CD4-positive, alpha-beta T cell (primary cell): ENCODE results near the gene P2RY14. TPM values are rescaled to one million over a fixed set of nuclear protein-coding genes. Genes with fewer than 3 reads are reported as not detected.

ENCODE experiments used
- ATAC-seq: fragments of 200-7000 bp; cut with Tn5 transposase; one replicate; pipeline ENCODE4 v1.10.0; 2022; ENCODE audit warnings: mild to moderate bottlenecking; ENCODE audit not compliant: poor library complexity
- CTCF ChIA-PET: fragments of 350-600 bp; sonication (Branson Sonifier 250); formaldehyde crosslinking; loops from one replicate; lab custom pipeline; 2021; ENCODE audit warnings: antibody characterized with exemption, inconsistent platforms; lab: Charles Lee
- POLR2A ChIA-PET: fragments of 350-600 bp; sonication (Branson Sonifier 250); formaldehyde crosslinking; loops from one replicate; lab custom pipeline; 2021; ENCODE audit warnings: antibody characterized with exemption, inconsistent platforms; lab: Charles Lee
- DNase-seq, 14 experiments: peaks; one replicate each; pipeline ENCODE4 v3.0.0-alpha.2; 2013 to 2020; ENCODE audit warnings: mixed read lengths in 2 of 14
- H3K27ac ChIP-seq, 2 donors: one replicate each; pipeline versions ENCODE4 v1.5.1 to v1.7.0; 2013; ENCODE audit warnings: low read length in 2 of 2, low read depth in 1 of 2, mild to moderate bottlenecking in 1 of 2
- H3K27me3 ChIP-seq, 2 experiments: 1 replicate in 1 of 2; 2 replicates in 1 of 2; pipeline versions ENCODE4 v1.6.1 to v1.7.0; 2013; ENCODE audit warnings: low read length in 2 of 2, control low read depth in 1 of 2, mild to moderate bottlenecking in 1 of 2, moderate library complexity in 1 of 2; ENCODE audit not compliant: insufficient read depth in 2 of 2, control insufficient read depth in 1 of 2
- H3K36me3 ChIP-seq: one replicate; pipeline ENCODE4 v1.6.1; 2013; ENCODE audit warnings: low read length, control low read depth; ENCODE audit not compliant: insufficient read depth
- H3K4me1 ChIP-seq: one replicate; pipeline ENCODE4 v1.6.1; 2013; ENCODE audit warnings: low read length, control low read depth; ENCODE audit not compliant: insufficient read depth
- H3K4me3 ChIP-seq: one replicate; pipeline ENCODE4 v1.5.1; 2013; ENCODE audit warnings: mild to moderate bottlenecking, low read length, moderate library complexity
- H3K9me3 ChIP-seq, 2 experiments: 1 replicate in 1 of 2; 2 replicates in 1 of 2; pipeline versions ENCODE4 v1.6.1 to v1.7.0; 2013; ENCODE audit warnings: low read length in 2 of 2, mild to moderate bottlenecking in 2 of 2, control low read depth in 1 of 2, moderate library complexity in 1 of 2; ENCODE audit not compliant: control insufficient read depth in 1 of 2, insufficient read depth in 1 of 2
- H3K27ac Mint-ChIP-seq: one replicate; pipeline ENCODE4 v1.8.0; 2020; ENCODE audit warnings: mixed read lengths
- H3K27me3 Mint-ChIP-seq: one replicate; pipeline ENCODE4 v1.8.0; 2021; ENCODE audit warnings: mixed read lengths
- H3K36me3 Mint-ChIP-seq: one replicate; pipeline ENCODE4 v1.8.0; 2021; ENCODE audit warnings: low read depth, mixed read lengths
- H3K4me1 Mint-ChIP-seq: one replicate; pipeline ENCODE4 v1.8.0; 2021; ENCODE audit warnings: low read depth, mixed read lengths
- H3K4me3 Mint-ChIP-seq: one replicate; pipeline ENCODE4 v1.8.0; 2020; ENCODE audit warnings: mild to moderate bottlenecking, mixed read lengths
- H3K9me3 Mint-ChIP-seq: one replicate; pipeline ENCODE4 v1.8.0; 2020; ENCODE audit warnings: mixed read lengths
- intact Hi-C, 2 experiments: fragments of 100-400 bp; cut with DNase I in 1 of 2; cut with micrococcal nuclease in 1 of 2; formaldehyde crosslinking; loops; one replicate each; pipeline versions ENCODE4 v1.15.1 to v1.9.0; 2023 to 2025; cut with DNase I, micrococcal nuclease
- total RNA-seq, 174 experiments: library from RNA in 2 of 174; stranded (reverse) in 2 of 174; gene quantifications; one replicate each; pipeline ENCODE4 v1.2.3 and lab custom pipeline; 2021 to 2026
- TF ChIP-seq, protein P1 (sequence below): fragments of 200-600 bp; IDR thresholded peaks from one replicate; pipeline ENCODE4 v1.8.0; 2022; ENCODE audit warnings: antibody characterized with exemption, mild to moderate bottlenecking

The P2RY14 gene
- total RNA-seq, 2 experiments from 2014 or later, result 0.22 TPM; not detected in 1

DNA sequence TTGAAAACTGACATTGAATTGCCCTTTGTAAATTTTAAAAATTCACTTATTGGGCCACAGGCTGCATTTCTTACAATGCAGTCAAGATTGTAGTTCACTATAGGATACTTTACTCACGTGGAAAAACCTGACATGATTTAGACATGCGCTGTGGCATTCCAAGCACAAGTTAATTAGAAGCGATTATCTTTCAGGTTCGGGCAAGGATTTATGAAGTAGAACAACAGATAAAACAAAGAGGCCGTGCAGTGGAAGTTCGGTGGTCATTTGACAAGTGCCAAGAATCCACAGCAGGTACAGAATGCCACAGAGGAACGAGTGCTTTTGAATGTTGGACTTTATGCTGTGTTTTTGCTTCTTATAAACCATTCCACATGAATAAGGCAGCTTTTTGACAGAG is 113.1 kb downstream of the P2RY14 start:
- H3K4me3 Mint-ChIP-seq, result no peak overlapping the region
- CTCF ChIA-PET, result no interaction called here
- no peak overlapping the region for H3K27ac ChIP-seq
- no peaks in the 10 kb centered on the region for H3K36me3 ChIP-seq
- peaks cover 18% of the 10 kb centered on the region for H3K4me1 Mint-ChIP-seq
- ATAC-seq, result no peak
- no peaks in the 10 kb centered on the region for H3K27me3 Mint-ChIP-seq
- no peaks in the 10 kb centered on the region for H3K36me3 Mint-ChIP-seq
- no peak overlapping the region for H3K27ac Mint-ChIP-seq
- H3K27me3 ChIP-seq, result no peaks in the 10 kb centered on the region
- no peaks in the 10 kb centered on the region for H3K9me3 ChIP-seq
- DNase-seq, result no peak
- intact Hi-C loops, result loop anchor here in 1 of 2 experiments (5.0 kb wide), 1 partner anchor 752 kb away; no protein-coding TSS in a partner anchor
- H3K4me1 ChIP-seq, result peaks cover 17% of the 10 kb centered on the region
- TF ChIP-seq, protein P1, sequence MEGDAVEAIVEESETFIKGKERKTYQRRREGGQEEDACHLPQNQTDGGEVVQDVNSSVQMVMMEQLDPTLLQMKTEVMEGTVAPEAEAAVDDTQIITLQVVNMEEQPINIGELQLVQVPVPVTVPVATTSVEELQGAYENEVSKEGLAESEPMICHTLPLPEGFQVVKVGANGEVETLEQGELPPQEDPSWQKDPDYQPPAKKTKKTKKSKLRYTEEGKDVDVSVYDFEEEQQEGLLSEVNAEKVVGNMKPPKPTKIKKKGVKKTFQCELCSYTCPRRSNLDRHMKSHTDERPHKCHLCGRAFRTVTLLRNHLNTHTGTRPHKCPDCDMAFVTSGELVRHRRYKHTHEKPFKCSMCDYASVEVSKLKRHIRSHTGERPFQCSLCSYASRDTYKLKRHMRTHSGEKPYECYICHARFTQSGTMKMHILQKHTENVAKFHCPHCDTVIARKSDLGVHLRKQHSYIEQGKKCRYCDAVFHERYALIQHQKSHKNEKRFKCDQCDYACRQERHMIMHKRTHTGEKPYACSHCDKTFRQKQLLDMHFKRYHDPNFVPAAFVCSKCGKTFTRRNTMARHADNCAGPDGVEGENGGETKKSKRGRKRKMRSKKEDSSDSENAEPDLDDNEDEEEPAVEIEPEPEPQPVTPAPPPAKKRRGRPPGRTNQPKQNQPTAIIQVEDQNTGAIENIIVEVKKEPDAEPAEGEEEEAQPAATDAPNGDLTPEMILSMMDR, result no peak
- H3K4me3 ChIP-seq, result no peak overlapping the region
- POLR2A ChIA-PET, result no interaction called here
- no peaks in the 10 kb centered on the region for H3K9me3 Mint-ChIP-seq

Other genes with a start within 250 kb of the P2RY14 start
- under 1 TPM; 0.39 to 0.49 TPM for gene MED12L, start 192.9 kb downstream of the P2RY14 start, total RNA-seq
- gene GPR171, start 75.3 kb downstream of the P2RY14 start, total RNA-seq, result 10 to 100 TPM in 1 of 2 experiments, 1 to 10 TPM in 1; 9.7 to 16.7 TPM
- gene GPR87, start 38.3 kb upstream of the P2RY14 start, total RNA-seq, result not detected
- gene P2RY13, start 51.0 kb upstream of the P2RY14 start, total RNA-seq, result under 1 TPM in 1 of 2 experiments, not detected in 1; 0.08 TPM
- gene P2RY12, start 106.2 kb upstream of the P2RY14 start, total RNA-seq, result not detected
- gene IGSF10, start 182.5 kb upstream of the P2RY14 start, total RNA-seq, result not detected